ENCODE data around the gene THAP8. TPM values are rescaled to one million over a fixed set of nuclear protein-coding genes. Genes with fewer than 3 reads are reported as not detected.

The THAP8 gene
- total and polyA plus RNA-seq, 10 of the 15 experiments (the other 5 are each of a cell fraction or from before 2014, with no cell fraction given): 0.24 to 4.4 (median 2.6) TPM

DNA sequence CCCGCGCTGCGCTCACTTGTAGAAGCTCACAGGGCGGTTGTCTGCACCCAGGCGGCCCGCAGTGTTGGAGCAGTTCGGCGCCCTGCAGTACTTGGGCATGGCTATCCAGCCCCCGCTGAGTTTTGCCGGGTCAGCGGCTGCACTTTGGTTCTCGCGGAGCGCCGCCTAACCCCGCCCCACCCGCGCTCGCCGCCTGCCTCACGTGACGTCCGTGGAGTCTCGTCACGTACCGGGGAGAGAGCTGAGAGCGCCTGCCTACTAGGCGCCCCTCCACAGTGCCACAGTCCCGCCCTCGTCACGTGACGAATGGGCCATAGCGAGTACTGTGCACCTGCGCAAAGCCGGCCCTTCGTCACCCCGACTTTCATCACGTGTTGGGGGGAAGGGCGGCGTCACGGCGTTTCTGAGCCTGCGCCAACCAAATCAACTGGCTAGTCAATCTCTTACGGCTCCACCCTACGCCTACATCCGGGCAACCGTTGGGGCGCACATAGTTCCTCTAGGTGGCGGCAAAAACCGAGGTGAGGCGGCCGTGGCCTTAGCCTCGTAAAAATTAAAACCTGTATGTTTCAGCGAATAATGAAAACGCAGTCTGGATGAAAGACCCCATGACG lies at the start of gene THAP8 (continued):
- TF ChIP-seq STAT3 (IDR thresholded peaks at IDR 0.05; ENCODE audit: low read depth, low read length): no peak
- TF ChIP-seq, protein P1, sequence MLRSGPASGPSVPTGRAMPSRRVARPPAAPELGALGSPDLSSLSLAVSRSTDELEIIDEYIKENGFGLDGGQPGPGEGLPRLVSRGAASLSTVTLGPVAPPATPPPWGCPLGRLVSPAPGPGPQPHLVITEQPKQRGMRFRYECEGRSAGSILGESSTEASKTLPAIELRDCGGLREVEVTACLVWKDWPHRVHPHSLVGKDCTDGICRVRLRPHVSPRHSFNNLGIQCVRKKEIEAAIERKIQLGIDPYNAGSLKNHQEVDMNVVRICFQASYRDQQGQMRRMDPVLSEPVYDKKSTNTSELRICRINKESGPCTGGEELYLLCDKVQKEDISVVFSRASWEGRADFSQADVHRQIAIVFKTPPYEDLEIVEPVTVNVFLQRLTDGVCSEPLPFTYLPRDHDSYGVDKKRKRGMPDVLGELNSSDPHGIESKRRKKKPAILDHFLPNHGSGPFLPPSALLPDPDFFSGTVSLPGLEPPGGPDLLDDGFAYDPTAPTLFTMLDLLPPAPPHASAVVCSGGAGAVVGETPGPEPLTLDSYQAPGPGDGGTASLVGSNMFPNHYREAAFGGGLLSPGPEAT (IDR thresholded peaks at IDR 0.05; ENCODE audit: low read depth): peak; percentile 34; the same call in 1 of the 2 replicates
- TF ChIP-seq, protein P2, sequence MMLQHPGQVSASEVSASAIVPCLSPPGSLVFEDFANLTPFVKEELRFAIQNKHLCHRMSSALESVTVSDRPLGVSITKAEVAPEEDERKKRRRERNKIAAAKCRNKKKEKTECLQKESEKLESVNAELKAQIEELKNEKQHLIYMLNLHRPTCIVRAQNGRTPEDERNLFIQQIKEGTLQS (IDR thresholded peaks at IDR 0.05; ENCODE audit: borderline replicate concordance, extremely low read depth, low read depth, low read length): peak; percentile 91; the same call in 1 of the 2 replicates
- TF ChIP-seq MEF2A (IDR thresholded peaks at IDR 0.05; ENCODE audit: insufficient read depth, low read depth, low read length): no peak
- TF ChIP-seq BCL11A (IDR thresholded peaks at IDR 0.05; ENCODE audit: low read depth, low read length): no peak
- TF ChIP-seq, protein P3, sequence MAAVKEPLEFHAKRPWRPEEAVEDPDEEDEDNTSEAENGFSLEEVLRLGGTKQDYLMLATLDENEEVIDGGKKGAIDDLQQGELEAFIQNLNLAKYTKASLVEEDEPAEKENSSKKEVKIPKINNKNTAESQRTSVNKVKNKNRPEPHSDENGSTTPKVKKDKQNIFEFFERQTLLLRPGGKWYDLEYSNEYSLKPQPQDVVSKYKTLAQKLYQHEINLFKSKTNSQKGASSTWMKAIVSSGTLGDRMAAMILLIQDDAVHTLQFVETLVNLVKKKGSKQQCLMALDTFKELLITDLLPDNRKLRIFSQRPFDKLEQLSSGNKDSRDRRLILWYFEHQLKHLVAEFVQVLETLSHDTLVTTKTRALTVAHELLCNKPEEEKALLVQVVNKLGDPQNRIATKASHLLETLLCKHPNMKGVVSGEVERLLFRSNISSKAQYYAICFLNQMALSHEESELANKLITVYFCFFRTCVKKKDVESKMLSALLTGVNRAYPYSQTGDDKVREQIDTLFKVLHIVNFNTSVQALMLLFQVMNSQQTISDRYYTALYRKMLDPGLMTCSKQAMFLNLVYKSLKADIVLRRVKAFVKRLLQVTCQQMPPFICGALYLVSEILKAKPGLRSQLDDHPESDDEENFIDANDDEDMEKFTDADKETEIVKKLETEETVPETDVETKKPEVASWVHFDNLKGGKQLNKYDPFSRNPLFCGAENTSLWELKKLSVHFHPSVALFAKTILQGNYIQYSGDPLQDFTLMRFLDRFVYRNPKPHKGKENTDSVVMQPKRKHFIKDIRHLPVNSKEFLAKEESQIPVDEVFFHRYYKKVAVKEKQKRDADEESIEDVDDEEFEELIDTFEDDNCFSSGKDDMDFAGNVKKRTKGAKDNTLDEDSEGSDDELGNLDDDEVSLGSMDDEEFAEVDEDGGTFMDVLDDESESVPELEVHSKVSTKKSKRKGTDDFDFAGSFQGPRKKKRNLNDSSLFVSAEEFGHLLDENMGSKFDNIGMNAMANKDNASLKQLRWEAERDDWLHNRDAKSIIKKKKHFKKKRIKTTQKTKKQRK (IDR thresholded peaks at IDR 0.05; ENCODE audit: low read depth, low read length): no peak
- TF ChIP-seq IRF4 (IDR thresholded peaks at IDR 0.05; ENCODE audit: low read depth, low read length): no peak
- peak; percentile 100 for TF ChIP-seq RAD51 (IDR thresholded peaks at IDR 0.05)
- TF ChIP-seq, protein P4, sequence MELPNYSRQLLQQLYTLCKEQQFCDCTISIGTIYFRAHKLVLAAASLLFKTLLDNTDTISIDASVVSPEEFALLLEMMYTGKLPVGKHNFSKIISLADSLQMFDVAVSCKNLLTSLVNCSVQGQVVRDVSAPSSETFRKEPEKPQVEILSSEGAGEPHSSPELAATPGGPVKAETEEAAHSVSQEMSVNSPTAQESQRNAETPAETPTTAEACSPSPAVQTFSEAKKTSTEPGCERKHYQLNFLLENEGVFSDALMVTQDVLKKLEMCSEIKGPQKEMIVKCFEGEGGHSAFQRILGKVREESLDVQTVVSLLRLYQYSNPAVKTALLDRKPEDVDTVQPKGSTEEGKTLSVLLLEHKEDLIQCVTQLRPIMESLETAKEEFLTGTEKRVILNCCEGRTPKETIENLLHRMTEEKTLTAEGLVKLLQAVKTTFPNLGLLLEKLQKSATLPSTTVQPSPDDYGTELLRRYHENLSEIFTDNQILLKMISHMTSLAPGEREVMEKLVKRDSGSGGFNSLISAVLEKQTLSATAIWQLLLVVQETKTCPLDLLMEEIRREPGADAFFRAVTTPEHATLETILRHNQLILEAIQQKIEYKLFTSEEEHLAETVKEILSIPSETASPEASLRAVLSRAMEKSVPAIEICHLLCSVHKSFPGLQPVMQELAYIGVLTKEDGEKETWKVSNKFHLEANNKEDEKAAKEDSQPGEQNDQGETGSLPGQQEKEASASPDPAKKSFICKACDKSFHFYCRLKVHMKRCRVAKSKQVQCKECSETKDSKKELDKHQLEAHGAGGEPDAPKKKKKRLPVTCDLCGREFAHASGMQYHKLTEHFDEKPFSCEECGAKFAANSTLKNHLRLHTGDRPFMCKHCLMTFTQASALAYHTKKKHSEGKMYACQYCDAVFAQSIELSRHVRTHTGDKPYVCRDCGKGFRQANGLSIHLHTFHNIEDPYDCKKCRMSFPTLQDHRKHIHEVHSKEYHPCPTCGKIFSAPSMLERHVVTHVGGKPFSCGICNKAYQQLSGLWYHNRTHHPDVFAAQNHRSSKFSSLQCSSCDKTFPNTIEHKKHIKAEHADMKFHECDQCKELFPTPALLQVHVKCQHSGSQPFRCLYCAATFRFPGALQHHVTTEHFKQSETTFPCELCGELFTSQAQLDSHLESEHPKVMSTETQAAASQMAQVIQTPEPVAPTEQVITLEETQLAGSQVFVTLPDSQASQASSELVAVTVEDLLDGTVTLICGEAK (IDR thresholded peaks at IDR 0.05; ENCODE audit: borderline replicate concordance): no peak; the same call in 1 of the 2 replicates
- no peak for TF ChIP-seq NR2C1 (IDR thresholded peaks at IDR 0.05)
- TF ChIP-seq JUND (IDR thresholded peaks at IDR 0.05; ENCODE audit: low read depth, low read length): peak; percentile 27; the same call in 1 of the 2 replicates
- TF ChIP-seq, protein P5, sequence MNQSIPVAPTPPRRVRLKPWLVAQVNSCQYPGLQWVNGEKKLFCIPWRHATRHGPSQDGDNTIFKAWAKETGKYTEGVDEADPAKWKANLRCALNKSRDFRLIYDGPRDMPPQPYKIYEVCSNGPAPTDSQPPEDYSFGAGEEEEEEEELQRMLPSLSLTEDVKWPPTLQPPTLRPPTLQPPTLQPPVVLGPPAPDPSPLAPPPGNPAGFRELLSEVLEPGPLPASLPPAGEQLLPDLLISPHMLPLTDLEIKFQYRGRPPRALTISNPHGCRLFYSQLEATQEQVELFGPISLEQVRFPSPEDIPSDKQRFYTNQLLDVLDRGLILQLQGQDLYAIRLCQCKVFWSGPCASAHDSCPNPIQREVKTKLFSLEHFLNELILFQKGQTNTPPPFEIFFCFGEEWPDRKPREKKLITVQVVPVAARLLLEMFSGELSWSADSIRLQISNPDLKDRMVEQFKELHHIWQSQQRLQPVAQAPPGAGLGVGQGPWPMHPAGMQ (IDR thresholded peaks at IDR 0.05; ENCODE audit: borderline replicate concordance): no peak
- TF ChIP-seq, protein P6, sequence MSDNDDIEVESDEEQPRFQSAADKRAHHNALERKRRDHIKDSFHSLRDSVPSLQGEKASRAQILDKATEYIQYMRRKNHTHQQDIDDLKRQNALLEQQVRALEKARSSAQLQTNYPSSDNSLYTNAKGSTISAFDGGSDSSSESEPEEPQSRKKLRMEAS (IDR thresholded peaks at IDR 0.05; ENCODE audit: low read depth, low read length): peak; percentile 99
- TF ChIP-seq HDAC6 (IDR thresholded peaks at IDR 0.05; ENCODE audit: unreplicated experiment): no peak
